CD4-positive, alpha-beta T cell treated with Interleukin-2 at 100 ng/mL for 4 hours (primary cell): ENCODE measurements around the gene PRKAG3.
A peak's percentile ranks its signal among the peaks of the same experiment; 100 is the strongest.
"Not testable (repeated sequence)": the region's sequence is repeated elsewhere in the genome, so short reads cannot be mapped to it uniquely, and the experiment has no call there.

Experiments
- DNase-seq: peaks from one replicate; pipeline ENCODE4 v3.0.0-alpha.2; 2020; ENCODE audit warnings: low spot score

The PRKAG3 gene

DNA sequence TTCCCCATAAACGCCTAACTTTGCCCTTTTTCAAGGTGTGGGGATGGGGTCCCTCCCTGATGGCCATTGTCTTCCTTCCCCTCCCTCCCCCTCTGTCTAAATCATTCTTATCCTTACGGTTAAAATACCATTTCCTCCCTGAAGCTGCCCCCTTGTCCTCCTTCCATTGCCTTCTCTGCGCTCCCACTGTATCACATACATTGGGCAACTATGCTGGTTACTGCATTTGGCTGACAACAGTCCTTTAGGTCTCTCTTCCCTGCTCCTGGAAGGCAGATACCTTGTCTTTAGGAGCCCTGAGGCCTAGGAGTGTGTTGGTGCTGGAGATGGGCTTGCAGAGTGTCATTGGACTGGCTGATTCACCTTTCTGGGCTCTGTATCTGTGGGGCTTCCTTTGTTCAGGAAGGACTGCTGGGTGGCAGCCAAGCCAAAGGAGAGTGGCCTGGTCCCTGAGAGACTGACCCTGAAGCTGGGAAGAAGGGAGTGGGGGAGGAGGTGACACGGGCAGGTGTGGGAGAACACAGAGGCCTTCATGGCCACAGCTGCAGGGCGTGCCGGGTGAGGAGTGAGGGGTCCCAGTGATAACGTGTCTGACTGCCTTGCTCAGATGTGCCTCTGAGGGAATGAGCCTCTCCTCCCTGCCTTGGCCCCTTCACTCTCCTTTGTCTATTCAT, 30.2 kb upstream of the PRKAG3 start:
- DNase-seq, result no peak

- DNase-seq, result no peak
Measured at GRCh38 chr2:218860950-218861381, 29.4 kb upstream of the PRKAG3 start.

DNA sequence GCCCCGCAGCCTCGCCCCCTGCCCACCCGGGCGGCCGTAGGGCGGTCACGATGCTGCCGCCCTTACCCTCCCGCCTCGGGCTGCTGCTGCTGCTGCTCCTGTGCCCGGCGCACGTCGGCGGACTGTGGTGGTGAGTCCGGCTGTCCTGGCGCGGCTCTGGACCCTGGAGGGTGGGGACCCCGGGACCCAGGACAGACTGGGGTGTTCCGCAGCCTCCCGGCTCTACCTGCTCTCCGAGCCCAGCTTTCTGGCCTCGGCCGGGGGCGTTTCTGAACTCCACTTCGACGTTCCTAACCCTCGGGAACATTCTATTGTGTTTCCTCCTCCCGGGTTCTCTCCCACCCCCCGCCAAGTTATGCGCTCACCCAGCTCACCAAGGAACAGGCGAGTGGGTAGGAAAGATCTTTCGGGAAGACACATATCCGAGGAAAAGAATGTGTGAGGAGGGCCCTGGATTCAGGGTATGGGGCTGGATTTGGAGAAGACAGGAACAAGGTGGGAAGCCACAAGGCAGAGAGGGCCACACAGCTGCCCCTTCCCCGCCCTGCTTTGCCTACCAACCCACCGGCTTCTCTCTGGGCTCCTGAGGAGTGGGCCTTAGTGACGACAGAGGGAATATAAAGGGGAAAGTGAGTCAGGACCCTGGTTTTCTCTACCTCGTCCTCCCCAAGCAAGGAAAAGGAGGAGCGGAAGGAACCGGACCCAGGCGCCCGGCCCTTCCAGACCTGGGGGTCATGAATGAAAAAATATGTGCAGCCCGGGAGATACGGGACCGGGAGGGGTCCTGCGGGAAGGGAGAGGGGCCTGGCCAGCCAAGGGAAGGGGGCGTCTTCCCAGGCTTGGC, 28.6 kb upstream of the PRKAG3 start:
- no peak for DNase-seq

- DNase-seq, result no peak
Measured at GRCh38 chr2:218859556-218859987, 28.0 kb upstream of the PRKAG3 start, which contains the start of gene WNT6. Gene WNT6, plus strand, starts transcription at chr2:218859805. Its CDS starts 233 bp downstream, at chr2:218860038.

GRCh38 chr2:218858671-218859555, 27.3 kb upstream of the PRKAG3 start:
- no peak for DNase-seq

DNA sequence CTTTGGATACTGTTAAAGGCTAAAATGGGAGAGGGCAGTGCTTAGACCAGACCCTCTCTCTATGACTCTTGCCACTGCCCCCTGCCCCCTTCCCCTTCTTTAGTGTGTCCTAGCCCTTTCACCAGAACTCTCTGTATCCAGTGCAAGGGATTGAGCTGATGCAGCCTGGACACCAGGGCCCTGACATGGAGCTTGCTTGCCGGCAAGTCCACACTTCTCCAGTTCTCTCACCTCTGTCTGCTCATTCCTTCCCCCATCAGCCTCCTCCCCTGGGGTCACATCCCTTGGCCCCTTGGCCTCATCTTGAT, 26.5 kb upstream of the PRKAG3 start:
- DNase-seq, result no peak

GRCh38 chr2:218857371-218858137, 26.0 kb upstream of the PRKAG3 start:
- DNase-seq, result no peak

DNA sequence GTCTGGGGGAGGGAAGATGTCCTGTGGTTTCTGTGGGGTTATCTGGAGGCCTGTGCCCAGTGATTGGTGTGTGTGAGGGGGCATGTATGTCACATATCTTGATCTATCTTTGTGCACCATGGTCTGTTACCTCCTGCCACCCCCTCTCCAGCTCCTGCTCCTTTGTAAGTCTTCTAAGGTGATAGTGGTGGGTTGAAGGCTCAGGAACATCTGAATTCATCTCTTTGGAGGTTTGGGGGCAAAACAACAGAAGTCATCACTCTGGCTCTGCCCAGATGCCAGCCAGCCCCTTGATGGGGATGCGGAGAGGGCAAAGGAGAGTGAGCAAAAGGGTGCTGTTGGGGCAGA, 25.3 kb upstream of the PRKAG3 start:
- no peak for DNase-seq

- DNase-seq, result no peak
Measured at GRCh38 chr2:218856167-218856895, 24.7 kb upstream of the PRKAG3 start.

DNA sequence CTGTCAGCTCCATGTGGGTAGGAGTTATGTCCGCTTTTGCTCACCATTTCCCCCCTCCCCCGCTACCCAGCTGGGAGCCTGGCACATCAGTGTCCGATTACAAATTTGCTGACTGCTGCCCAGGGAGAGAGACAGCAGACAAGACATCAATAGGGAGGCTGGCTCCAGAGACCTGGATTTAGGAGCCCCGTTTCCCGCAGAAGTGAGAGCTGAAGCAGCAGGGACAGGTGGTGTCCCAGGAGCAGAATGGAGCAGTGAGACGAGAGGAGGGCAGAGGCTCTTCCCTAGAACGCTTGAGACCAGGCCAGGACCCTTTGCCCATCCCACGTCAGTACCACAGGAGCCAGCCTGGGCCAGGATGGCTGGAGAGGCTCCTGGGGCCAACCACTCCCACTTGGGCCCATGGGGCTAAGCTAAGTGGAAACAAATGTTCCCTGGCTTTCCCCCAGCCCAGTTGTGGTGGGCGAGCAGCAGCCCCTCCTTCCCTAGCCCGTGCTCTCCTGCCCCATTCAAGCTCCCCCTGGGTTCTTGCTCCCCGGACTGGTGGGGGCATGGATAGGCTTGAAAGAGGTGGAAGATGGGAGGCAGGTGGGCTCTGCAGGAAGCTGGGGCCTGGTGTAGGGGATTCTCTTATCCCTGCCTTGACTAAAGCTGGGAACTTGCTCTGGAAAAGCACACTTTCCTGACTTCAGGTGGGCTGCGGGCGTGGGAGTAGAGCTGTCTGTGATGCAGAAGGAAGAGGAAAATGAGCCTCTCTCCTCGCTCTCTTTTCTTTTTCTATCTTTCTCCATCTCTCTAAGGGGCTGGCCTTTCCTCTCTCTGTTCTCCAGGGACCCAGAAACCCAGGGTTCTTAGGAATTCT, 23.9 kb upstream of the PRKAG3 start:
- DNase-seq, result no peak

DNA sequence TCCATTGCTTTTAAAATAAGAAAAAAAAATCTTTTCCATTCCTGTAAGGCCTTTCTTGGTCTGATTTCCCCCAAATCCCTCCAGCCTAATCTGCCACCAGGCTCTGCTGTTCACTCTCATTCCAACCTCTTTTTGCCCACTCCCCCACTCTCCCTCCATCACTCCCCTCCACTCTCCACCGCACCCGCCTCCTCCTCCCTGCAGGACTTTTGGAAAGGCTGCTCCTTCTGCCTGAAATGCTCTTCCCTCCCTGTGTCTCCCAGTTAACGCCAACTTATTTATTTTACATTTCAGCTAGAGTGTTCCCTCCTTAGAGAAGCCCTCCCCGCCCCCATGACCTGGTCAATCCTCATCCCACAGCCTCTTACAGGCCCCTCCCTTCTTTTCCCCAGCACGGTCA, 23.3 kb upstream of the PRKAG3 start:
- DNase-seq, result no peak

GRCh38 chr2:218853766-218854165, 22.2 kb upstream of the PRKAG3 start:
- no peak for DNase-seq

DNA sequence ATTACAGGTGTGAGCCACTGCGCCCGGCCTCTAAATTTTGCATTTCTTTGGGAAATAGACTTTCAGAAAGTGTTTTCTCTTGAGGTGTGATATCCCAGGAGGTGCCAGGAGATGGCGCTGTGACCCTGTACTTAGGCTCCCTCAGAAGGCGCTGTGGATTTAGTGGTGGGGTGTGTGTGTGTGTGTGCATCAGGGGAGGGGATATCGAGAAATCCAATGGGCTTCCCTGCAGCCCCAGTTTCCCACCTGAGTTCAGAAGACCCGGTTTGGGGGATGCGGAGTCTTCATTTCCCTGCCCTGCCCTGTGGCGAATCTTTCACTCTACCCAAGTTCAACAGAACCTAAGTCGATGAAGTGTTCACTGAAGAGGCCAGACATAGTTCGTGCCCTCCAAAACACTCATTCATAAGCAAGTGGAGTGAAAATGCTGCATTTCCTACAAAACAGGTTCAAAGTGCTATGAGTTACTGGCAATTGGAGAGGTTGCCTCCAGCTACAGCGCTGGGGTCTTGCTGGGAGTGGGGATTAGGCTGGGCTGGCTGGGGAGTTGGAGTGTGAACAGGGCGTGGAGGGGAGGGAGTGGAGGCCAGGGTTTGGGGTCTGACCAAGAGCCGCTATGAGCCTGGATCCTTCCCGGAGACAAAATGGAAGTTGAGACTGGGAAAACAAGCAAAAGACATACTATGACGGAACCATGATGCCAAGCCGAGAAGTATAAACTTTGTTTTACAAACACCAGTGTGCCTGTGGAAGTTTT, 21.5 kb upstream of the PRKAG3 start:
- peak; percentile 71 for DNase-seq

DNA sequence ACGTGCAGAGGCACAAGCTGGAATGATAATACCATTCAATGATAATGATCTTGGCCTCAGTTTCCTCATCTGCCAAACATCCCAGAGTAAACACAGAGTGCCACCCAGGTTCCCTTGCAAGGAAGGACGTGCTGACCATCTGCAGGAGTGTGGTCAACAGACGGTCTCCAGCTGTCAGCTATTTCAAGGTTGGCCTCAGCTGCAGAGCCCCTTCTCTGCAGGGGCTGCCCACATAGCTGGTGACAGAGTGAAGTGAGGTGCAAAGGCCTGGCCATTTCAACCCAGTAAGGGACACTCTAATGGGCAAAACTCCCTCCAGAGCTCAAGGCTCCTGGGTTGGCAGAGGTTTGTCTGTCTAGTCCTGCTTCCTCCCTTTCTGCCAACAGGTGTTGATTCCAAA, 19.7 kb upstream of the PRKAG3 start:
- DNase-seq, result no peak

GRCh38 chr2:218850796-218851195, 19.2 kb upstream of the PRKAG3 start:
- no peak for DNase-seq

GRCh38 chr2:218849721-218850120, 18.1 kb upstream of the PRKAG3 start:
- no peak for DNase-seq

- not testable (repeated sequence) for DNase-seq
Measured at GRCh38 chr2:218846963-218847362, 15.4 kb upstream of the PRKAG3 start.

GRCh38 chr2:218844334-218844733, 12.7 kb upstream of the PRKAG3 start:
- DNase-seq, result not testable (repeated sequence)

GRCh38 chr2:218839888-218840287, 8.3 kb upstream of the PRKAG3 start:
- no peak for DNase-seq
